ENCODE results near the gene SGCA.

The SGCA gene

GRCh38 chr17:50149417-50150353 is 16.1 kb upstream of the SGCA start:
- peak; percentile 62 for DNase-seq

- no peak for DNase-seq
These were observed 15.3 kb upstream of the SGCA start, which contains the start of gene PPP1R9B for GRCh38 chr17:50150354-50151040. PPP1R9B (minus strand) TSS chr17:50150677; CDS start chr17:50150513, 164 bp downstream.

- peak; percentile 84 for DNase-seq
These were observed 14.5 kb upstream of the SGCA start for GRCh38 chr17:50151041-50151936.

GRCh38 chr17:50151937-50152547 is 13.8 kb upstream of the SGCA start:
- peak; percentile 51 for DNase-seq

- no peak for DNase-seq
These were observed 13.1 kb upstream of the SGCA start for GRCh38 chr17:50152736-50153135.

GRCh38 chr17:50153650-50154575 is 11.9 kb upstream of the SGCA start:
- no peak for DNase-seq

GRCh38 chr17:50154604-50155003 is 11.2 kb upstream of the SGCA start:
- DNase-seq = no peak

GRCh38 chr17:50155115-50155819 is 10.5 kb upstream of the SGCA start:
- no peak for DNase-seq

GRCh38 chr17:50157891-50158290 is 7.9 kb upstream of the SGCA start:
- DNase-seq = no peak

GRCh38 chr17:50161023-50161910 is 4.5 kb upstream of the SGCA start:
- peak; percentile 96 for DNase-seq

GRCh38 chr17:50161911-50162288 is 3.9 kb upstream of the SGCA start:
- no peak for DNase-seq

- DNase-seq = no peak
These were observed 3.1 kb upstream of the SGCA start for GRCh38 chr17:50162466-50163254.

- peak; percentile 36 for DNase-seq
These were observed 1.7 kb upstream of the SGCA start for GRCh38 chr17:50163843-50164696.

- DNase-seq = no peak
These were observed 1.2 kb upstream of the SGCA start for GRCh38 chr17:50164697-50164988.

GRCh38 chr17:50165066-50165465 is 739 bp upstream of the SGCA start:
- no peak for DNase-seq

GRCh38 chr17:50165466-50165865 is 339 bp upstream of the SGCA start:
- DNase-seq = no peak

GRCh38 chr17:50166518-50167181 is 845 bp downstream of the SGCA start:
- no peak for DNase-seq

Measured in activated CD8-positive, alpha-beta memory T cell treated with anti-CD3 and anti-CD28 coated beads, Interleukin-2, amount 50 U/mL, for 4 hours (primary cell).